Caki2 (cell line): ENCODE results near the gene ST3GAL6. TPM values are rescaled to one million over a fixed set of nuclear protein-coding genes. Genes with fewer than 3 reads are reported as not detected.

ENCODE experiments used
- DNase-seq: peaks from one replicate; pipeline ENCODE4 v3.0.0-alpha.2; 2015; ENCODE audit warnings: low read depth
- in situ Hi-C: cut with HindIII; loops from 2 replicates; pipeline ENCODE4 v1.10.0; 2016; ENCODE audit warnings: low sequenced_read_pairs, low pct_unique_long_range_greater_than_20kb, mixed read lengths
- total RNA-seq: library from RNA; depleted of rRNA; stranded (reverse); fragments of >200 nt; shearing (Covaris generic); gene quantifications from 2 replicates; pipeline ENCODE4 v1.2.3, GENCODE V29; 2014; ENCODE audit warnings: low replicate concordance

The ST3GAL6 gene
- total RNA-seq, 1 experiment from 2014 or later, result 0.78 TPM

DNA sequence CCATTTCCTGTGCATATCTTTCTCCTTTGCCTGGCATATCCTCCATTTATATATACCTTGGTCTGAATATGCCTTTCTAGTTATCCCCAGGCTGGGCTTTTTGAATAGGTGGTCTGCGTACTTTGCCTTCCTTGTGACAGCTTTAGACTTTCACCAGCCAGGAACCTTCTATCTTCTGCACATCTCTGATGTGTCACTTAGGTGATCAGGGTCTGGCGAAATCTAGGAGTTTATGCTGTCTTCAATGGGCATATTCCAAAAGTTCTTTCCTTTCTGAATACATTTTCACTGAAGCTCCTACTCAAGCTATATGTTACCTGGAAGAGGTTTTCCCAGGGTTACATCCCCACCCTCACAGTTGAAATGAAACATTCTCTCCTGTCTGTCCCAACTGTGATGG lies 27.8 kb upstream of the ST3GAL6 start:
- in situ Hi-C loops, result no loop called here

DNA sequence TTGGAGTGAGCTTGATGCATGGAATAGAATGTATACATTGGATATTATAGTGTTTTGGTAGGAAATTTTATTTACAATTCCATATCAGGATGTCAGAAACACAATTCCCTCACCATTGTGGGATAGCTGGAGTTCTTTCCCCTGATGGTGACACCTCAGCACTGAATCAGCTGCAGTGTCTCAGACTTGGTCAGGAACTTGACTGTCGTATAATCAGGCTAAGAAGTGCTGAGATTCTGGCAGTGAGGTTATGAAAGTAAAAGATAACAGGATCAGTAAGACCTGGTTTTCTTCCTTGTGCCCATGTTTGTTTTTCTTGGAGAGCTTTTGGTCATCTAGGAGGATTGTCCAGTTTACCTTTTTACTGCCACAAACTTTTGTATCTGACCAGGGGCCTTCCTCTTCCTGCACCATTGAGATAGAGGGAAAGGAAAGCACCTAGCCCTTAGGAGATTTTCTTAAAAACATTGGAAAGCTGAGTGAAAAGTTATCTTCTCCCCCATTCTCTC lies 27.3 kb upstream of the ST3GAL6 start:
- no peak for DNase-seq
- in situ Hi-C loops, result no loop called here

More for the DNA sequence above, 27.8 kb upstream of the ST3GAL6 start:
- no peak for DNase-seq

GRCh38 chr3:98737301-98737700 lies 25.8 kb upstream of the ST3GAL6 start:
- in situ Hi-C loops, result no loop called here
- no peak for DNase-seq

- in situ Hi-C loops, result no loop called here
- no peak for DNase-seq
Measured at GRCh38 chr3:98739266-98739665, 23.9 kb upstream of the ST3GAL6 start.

DNA sequence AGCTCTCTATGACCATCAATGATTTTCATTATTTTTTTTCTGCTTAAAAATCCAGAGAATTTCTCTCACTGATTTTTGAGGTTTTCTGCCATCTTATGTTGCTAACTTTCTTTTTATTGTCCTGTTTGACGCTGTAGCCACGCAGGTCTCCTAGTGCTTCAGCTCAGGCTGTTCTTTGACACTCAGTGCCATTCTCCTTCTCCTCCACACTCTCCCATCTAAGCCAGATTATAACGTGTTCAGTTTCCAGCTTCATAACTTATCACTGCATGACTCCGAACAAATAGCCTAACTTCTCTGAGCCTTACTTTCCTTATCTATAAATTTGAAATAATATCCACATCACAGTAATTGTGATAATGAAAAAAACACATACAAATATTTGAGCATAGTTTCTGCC lies 22.8 kb upstream of the ST3GAL6 start:
- in situ Hi-C loops, result no loop called here
- DNase-seq, result no peak

DNA sequence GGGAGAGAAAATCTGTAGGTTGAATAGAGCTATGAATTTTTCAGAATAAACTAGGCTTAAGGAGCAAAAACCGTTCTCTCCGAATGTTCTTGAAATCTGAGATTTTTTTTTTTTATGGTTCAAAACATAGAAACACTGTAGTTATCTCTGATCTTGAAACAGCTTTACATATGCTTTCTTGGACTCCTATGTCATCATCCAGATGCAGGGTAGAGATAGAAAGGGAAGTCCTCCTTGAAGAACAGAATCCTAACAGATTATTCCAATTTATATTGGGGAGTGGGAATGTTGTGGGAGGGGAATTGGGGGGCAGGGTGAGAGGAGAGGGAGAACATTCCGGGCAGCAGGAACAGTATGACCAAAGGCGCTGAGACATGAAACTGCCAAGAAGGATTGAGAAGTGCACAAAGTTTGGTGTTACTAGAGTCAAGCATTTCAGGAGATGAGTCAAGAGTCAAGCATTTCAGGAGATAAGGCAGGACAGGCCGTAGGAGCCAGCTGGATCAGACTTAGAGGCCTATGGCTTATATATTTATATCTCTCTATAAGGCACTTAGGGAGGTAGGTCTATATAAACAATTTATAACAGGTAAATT lies 21.9 kb upstream of the ST3GAL6 start:
- DNase-seq, result no peak
- in situ Hi-C loops, result no loop called here

DNA sequence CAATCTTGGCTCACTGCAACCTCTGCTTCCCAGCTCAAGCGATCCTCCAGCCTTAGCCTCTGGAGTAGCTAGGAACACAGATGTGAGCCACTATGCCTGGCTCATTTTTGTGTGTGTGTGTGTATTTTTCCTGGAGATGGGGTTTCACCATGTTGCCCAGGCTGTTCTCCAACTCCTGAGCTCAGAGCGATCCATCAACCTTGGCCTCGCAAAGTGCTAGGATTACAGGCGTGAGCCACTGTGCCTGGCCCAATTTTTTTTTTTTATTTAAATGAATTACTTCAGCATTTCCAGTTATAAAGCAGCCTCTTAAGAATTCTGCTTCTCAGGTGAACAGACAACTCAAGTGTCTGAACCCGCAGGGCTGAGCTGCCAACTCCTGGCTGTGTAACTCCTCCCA lies 20.1 kb upstream of the ST3GAL6 start:
- DNase-seq, result no peak
- in situ Hi-C loops, result no loop called here

- DNase-seq, result no peak
- in situ Hi-C loops, result no loop called here
Measured at GRCh38 chr3:98744283-98744682, 18.9 kb upstream of the ST3GAL6 start.

GRCh38 chr3:98745718-98746117 lies 17.4 kb upstream of the ST3GAL6 start:
- no peak for DNase-seq
- in situ Hi-C loops, result no loop called here

DNA sequence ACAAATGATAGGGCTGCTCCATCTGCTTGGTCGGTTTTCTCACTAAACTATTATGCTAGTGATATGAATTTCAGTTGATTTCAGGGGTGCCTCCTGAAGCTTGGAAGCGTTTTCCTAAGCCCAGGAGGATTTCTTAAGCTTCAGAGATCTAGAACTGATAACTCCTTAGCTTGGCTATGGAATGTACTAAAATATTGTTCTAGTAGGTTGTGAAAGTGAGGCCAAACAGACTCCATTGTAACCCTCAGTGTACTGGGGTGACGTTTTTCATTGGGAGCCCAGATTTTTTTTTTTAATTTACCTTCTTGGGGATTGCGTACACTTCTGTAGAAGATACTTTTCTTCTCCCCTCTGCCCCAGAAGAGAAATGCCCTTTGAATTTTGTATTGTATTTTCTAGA lies 17.0 kb upstream of the ST3GAL6 start:
- in situ Hi-C loops, result no loop called here
- no peak for DNase-seq

DNA sequence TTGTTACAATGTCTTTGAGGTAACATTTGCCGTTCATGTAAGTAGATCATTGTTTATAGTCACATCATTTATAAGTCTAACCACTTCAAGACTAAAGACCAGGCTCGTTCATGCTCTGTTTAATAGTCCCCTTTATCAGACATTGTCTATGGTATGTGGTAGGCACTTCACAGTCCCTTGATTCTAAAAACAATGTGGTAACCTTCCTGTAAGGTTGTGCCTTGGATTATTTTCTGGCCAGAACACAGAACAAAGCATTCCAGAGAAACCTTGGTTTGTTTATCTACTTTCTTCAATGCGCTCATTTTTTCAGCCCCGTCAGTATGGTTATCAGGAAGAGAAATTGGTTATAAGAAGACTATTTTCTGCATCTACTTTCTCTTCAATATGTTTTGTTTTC lies 16.3 kb upstream of the ST3GAL6 start:
- DNase-seq, result peak; percentile 13
- in situ Hi-C loops, result no loop called here

DNA sequence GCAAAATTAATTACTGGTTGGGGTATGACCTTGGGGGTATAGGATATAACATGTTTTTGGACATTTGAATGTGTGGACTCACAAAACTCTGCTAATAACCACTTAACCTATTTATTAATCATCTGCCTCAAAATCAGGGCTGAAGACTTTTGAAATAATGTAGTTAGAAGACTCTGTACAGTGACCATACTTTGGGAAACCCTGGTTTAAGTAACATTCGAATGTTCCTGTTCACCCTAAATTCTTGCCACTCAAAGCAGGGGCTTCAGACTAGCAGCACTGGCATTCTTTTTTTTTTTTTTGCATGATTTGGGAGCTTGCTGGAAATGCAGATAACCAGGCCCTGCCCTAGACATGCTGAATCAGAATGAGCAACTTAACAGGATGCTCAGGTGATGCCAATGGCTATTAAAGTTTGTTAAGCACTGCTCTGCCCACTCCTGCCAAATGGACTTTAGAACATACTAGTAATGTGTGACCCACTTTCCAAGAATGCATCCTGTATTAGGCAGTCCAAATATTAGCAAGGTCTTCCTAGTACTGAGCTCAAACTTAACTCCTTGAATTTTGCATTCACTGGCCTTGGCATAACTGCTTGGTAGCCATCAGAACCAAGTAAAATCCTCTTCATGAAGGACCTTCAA lies 12.7 kb upstream of the ST3GAL6 start:
- DNase-seq, result no peak
- in situ Hi-C loops, result no loop called here

- no peak for DNase-seq
- in situ Hi-C loops, result no loop called here
Measured at GRCh38 chr3:98754483-98754882, 8.7 kb upstream of the ST3GAL6 start.

DNA sequence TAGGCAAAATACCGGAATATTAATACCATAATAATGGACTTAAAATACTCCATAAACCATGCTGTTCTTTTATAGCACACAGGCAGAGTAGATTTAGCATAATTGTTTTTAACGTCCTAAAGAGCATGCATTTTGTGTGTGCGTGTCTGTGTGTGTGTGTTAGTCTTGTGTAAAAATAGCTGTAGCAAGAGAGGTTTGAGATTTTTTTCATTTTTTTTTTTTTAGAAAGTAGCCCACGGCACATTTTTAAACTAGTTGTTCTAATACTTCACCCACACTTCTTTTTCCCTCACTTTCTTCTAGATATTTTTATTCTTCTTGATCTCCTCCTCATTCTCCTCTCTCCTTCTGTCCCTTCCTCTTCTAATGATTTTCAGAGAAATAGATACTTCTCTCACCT lies 7.5 kb upstream of the ST3GAL6 start:
- no peak for DNase-seq
- in situ Hi-C loops, result no loop called here

- in situ Hi-C loops, result no loop called here
- DNase-seq, result no peak
Measured at GRCh38 chr3:98759629-98760028, 3.5 kb upstream of the ST3GAL6 start.

GRCh38 chr3:98761643-98762229 lies 1.4 kb upstream of the ST3GAL6 start:
- DNase-seq, result no peak
- in situ Hi-C loops, result no loop called here

GRCh38 chr3:98763819-98764418 lies 779 bp downstream of the ST3GAL6 start:
- no peak for DNase-seq
- in situ Hi-C loops, result no loop called here

DNA sequence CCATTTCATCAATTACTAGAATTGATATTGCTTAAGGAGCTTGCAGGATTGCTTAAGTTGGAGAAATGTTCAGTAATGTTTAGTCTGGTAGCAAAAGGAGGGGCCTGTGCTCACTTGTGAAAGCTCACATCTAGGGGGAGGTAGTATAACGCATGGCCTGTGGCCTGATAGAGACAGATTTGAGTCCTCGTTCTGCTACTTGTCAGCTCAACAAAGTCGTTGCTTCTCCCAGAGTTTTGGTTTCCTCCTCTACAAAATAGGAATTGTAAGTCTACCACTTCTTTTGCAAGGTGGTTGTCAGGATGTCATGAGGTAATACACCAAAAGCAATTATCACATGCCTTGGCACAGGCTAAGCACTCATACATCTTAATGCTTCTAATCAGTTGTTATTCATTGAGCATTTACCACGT lies 1.3 kb downstream of the ST3GAL6 start:
- DNase-seq, result no peak
- in situ Hi-C loops, result no loop called here

- DNase-seq, result no peak
- in situ Hi-C loops, result no loop called here
Measured at GRCh38 chr3:98765721-98766120, 2.6 kb downstream of the ST3GAL6 start.
